H9 (cell line): Measurements from ENCODE around the gene KIF26B. TPM values are rescaled to one million over a fixed set of nuclear protein-coding genes. Genes with fewer than 3 reads are reported as not detected.

Experiments used
- DNase-seq: peaks from one replicate; pipeline ENCODE4 v3.0.0-alpha.2; 2017
- H2AFZ ChIP-seq: one replicate; pipeline ENCODE4 v1.6.1; 2013; ENCODE audit warnings: mild to moderate bottlenecking, low read length, control low read depth, moderate library complexity
- H2AK5ac ChIP-seq: 2 replicates; pipeline ENCODE4 v1.6.1; 2013; ENCODE audit warnings: low read length, control low read depth, mixed read lengths; ENCODE audit not compliant: insufficient read length
- H2BK120ac ChIP-seq: one replicate; pipeline ENCODE4 v1.6.1; 2013; ENCODE audit warnings: low read depth, mild to moderate bottlenecking, low read length, control low read depth, inconsistent platforms; ENCODE audit not compliant: poor library complexity, severe bottlenecking
- H2BK12ac ChIP-seq: 2 replicates; pipeline ENCODE4 v1.6.1; 2013; ENCODE audit warnings: low read length, control low read depth, mixed read lengths, low read depth; ENCODE audit not compliant: insufficient read length
- H2BK15ac ChIP-seq: 2 replicates; pipeline ENCODE4 v1.6.1; 2013; ENCODE audit warnings: low read depth, low read length, control low read depth
- H2BK20ac ChIP-seq: one replicate; pipeline ENCODE4 v1.6.1; 2013; ENCODE audit warnings: low read depth, mild to moderate bottlenecking, low read length, control low read depth, inconsistent platforms; ENCODE audit not compliant: poor library complexity, severe bottlenecking
- H2BK5ac ChIP-seq: 2 replicates; pipeline ENCODE4 v1.6.1; 2013; ENCODE audit warnings: low read length, control low read depth, mixed read lengths; ENCODE audit not compliant: insufficient read length
- H3K14ac ChIP-seq: 2 replicates; pipeline ENCODE4 v1.6.1; 2013; ENCODE audit warnings: low read length, control low read depth; ENCODE audit not compliant: insufficient read depth
- H3K18ac ChIP-seq: 2 replicates; pipeline ENCODE4 v1.6.1; 2013; ENCODE audit warnings: low read depth, mild to moderate bottlenecking, mixed read lengths, low read length, control low read depth; ENCODE audit not compliant: insufficient read length
- H3K23ac ChIP-seq: 2 replicates; pipeline ENCODE4 v1.6.1; 2013; ENCODE audit warnings: low read length, control low read depth, mixed read lengths, low read depth; ENCODE audit not compliant: insufficient read length
- H3K23me2 ChIP-seq: 2 replicates; pipeline ENCODE4 v1.6.1; 2013; ENCODE audit warnings: low read depth, mild to moderate bottlenecking, mixed read lengths, low read length, control low read depth; ENCODE audit not compliant: insufficient read length, poor library complexity, severe bottlenecking
- H3K27ac ChIP-seq: 2 replicates; pipeline ENCODE4 v1.5.1; 2013; ENCODE audit warnings: low read length, control low read depth, mixed read lengths, low read depth; ENCODE audit not compliant: insufficient read length
- H3K27me3 ChIP-seq: 2 replicates; pipeline ENCODE4 v1.6.1; 2013; ENCODE audit warnings: low read length, control low read depth, inconsistent platforms; ENCODE audit not compliant: insufficient read depth
- H3K4ac ChIP-seq: 2 replicates; pipeline ENCODE4 v1.6.1; 2013; ENCODE audit warnings: low read depth, mild to moderate bottlenecking, control low read depth, inconsistent platforms, low read length, moderate library complexity
- H3K4me1 ChIP-seq: 2 replicates; pipeline ENCODE4 v1.6.1; 2013; ENCODE audit warnings: low read length, control low read depth, inconsistent platforms; ENCODE audit not compliant: insufficient read depth
- H3K4me2 ChIP-seq: 2 replicates; pipeline ENCODE4 v1.6.1; 2013; ENCODE audit warnings: low read length, control low read depth, mixed read lengths; ENCODE audit not compliant: insufficient read length, insufficient read depth
- H3K56ac ChIP-seq: 2 replicates; pipeline ENCODE4 v1.6.1; 2013; ENCODE audit warnings: low read depth, mild to moderate bottlenecking, mixed read lengths, low read length, control low read depth; ENCODE audit not compliant: insufficient read length
- H3K79me1 ChIP-seq: 2 replicates; pipeline ENCODE4 v1.6.1; 2013; ENCODE audit warnings: low read depth, mild to moderate bottlenecking, moderate library complexity, low read length, control low read depth, inconsistent platforms; ENCODE audit not compliant: insufficient read depth, poor library complexity, severe bottlenecking
- H3K79me2 ChIP-seq: 2 replicates; pipeline ENCODE4 v1.6.1; 2013; ENCODE audit warnings: low read length, control low read depth, inconsistent platforms; ENCODE audit not compliant: insufficient read depth
- H3K9ac ChIP-seq: 2 replicates; pipeline ENCODE4 v1.6.1; 2013; ENCODE audit warnings: low read length, control low read depth, mixed read lengths; ENCODE audit not compliant: insufficient read length; ENCODE audit errors: extremely low read depth
- H3K9me3 ChIP-seq: one replicate; pipeline ENCODE4 v1.6.1; 2013; ENCODE audit warnings: low read depth, low read length, inconsistent platforms; ENCODE audit not compliant: control insufficient read depth
- H3T11ph ChIP-seq: one replicate; pipeline ENCODE4 v1.6.1; 2013; ENCODE audit warnings: mild to moderate bottlenecking, low read length, control low read depth, inconsistent platforms
- H4K20me1 ChIP-seq: one replicate; pipeline ENCODE4 v1.6.1; 2013; ENCODE audit not compliant: control insufficient read depth, insufficient read length, insufficient read depth
- H4K5ac ChIP-seq: 2 replicates; pipeline ENCODE4 v1.6.1; 2013; ENCODE audit warnings: low read depth, mild to moderate bottlenecking, mixed read lengths, low read length, control low read depth; ENCODE audit not compliant: insufficient read length
- H4K8ac ChIP-seq: replicated peaks from 2 replicates; pipeline ENCODE4 v1.6.1; 2013; ENCODE audit warnings: low read length, control low read depth, mixed read lengths, low read depth; ENCODE audit not compliant: insufficient read length
- H4K91ac ChIP-seq: 2 replicates; pipeline ENCODE4 v1.6.1; 2013; ENCODE audit warnings: low read depth, mild to moderate bottlenecking, moderate library complexity, mixed read lengths, low read length, control low read depth; ENCODE audit not compliant: insufficient read length
- H3K27ac Mint-ChIP-seq, 3 experiments: 2 replicates in 2 of 3; 3 replicates in 1 of 3; pipeline ENCODE4 v1.8.0; 2020 to 2021; ENCODE audit warnings: mixed read lengths in 3 of 3, mild to moderate bottlenecking in 1 of 3, moderate library complexity in 1 of 3
- H3K27me3 Mint-ChIP-seq: 2 replicates; pipeline ENCODE4 v1.8.0; 2021; ENCODE audit warnings: low read depth, mild to moderate bottlenecking, moderate library complexity, mixed read lengths
- H3K36me3 Mint-ChIP-seq, 3 experiments: 2 replicates in 2 of 3; 3 replicates in 1 of 3; pipeline ENCODE4 v1.8.0; 2020 to 2021; ENCODE audit warnings: low read depth in 3 of 3, mixed read lengths in 3 of 3; ENCODE audit not compliant: insufficient read depth in 1 of 3
- H3K4me1 Mint-ChIP-seq, 2 experiments: 2 replicates each; pipeline ENCODE4 v1.8.0; 2020; ENCODE audit warnings: mixed read lengths in 2 of 2
- H3K4me3 Mint-ChIP-seq, 2 experiments: 2 replicates in 1 of 2; 3 replicates in 1 of 2; pipeline ENCODE4 v1.8.0; 2020 to 2021; ENCODE audit warnings: mild to moderate bottlenecking in 2 of 2, mixed read lengths in 2 of 2, moderate library complexity in 1 of 2
- H3K9me3 Mint-ChIP-seq, 2 experiments: 2 replicates in 1 of 2; 3 replicates in 1 of 2; pipeline ENCODE4 v1.8.0; 2020; ENCODE audit warnings: mild to moderate bottlenecking in 2 of 2, mixed read lengths in 2 of 2, moderate library complexity in 1 of 2
- CTCF ChIP-seq: fragments of 200-600 bp; sonication (generic); conservative IDR thresholded peaks from 3 replicates; pipeline ENCODE4 v1.8.0; 2021; ENCODE audit warnings: antibody characterized with exemption, mild to moderate bottlenecking
- WGBS: extraction: QIAGEN DNeasy Blood & Tissue Kit; methylation state at CpG from one replicate; pipeline ENCODE4 v1.1.7; 2013; ENCODE audit warnings: missing lambda C conversion rate, low lambda C conversion rate, mixed read lengths; ENCODE audit not compliant: insufficient read length; ENCODE audit errors: extremely low coverage; 5-methylcytosine and 5-hydroxymethylcytosine counted together
- total RNA-seq: library from RNA; stranded (reverse); gene quantifications from 2 replicates; pipeline ENCODE4 v1.2.1, GENCODE V29; 2021

The KIF26B gene
- total RNA-seq, 1 experiment from 2014 or later = 0.13 TPM

- no peak overlapping the region for H3K4me3 Mint-ChIP-seq
- WGBS = no CpG with 5 or more reads among the region's 7 CpGs
- H3K4me1 Mint-ChIP-seq = peaks cover 0 to 5% of the 10 kb centered on the region in 2 experiments; a peak in 2 of 4 replicates
- H3K23me2 ChIP-seq = no peaks in the 10 kb centered on the region
- H3T11ph ChIP-seq = no peak overlapping the region
- no peak overlapping the region for H2BK120ac ChIP-seq
- H3K9me3 Mint-ChIP-seq = no peaks in the 10 kb centered on the region
- H3K79me2 ChIP-seq = no peaks in the 10 kb centered on the region
- no peak overlapping the region for H3K27ac Mint-ChIP-seq
- no peaks in the 10 kb centered on the region for H4K20me1 ChIP-seq
- no peaks in the 10 kb centered on the region for H3K9me3 ChIP-seq
- no peak overlapping the region for H3K23ac ChIP-seq
- peaks cover 3% of the 10 kb centered on the region; the same call in 1 of the 2 replicates for H3K27me3 Mint-ChIP-seq
- no peak overlapping the region for H3K56ac ChIP-seq
- H2AFZ ChIP-seq = no peak overlapping the region
- no peak overlapping the region for H3K4me2 ChIP-seq
- H3K18ac ChIP-seq = no peak overlapping the region
- H3K27ac ChIP-seq = no peak overlapping the region
- TF ChIP-seq CTCF = no peak
- H4K5ac ChIP-seq = no peak overlapping the region
- H2AK5ac ChIP-seq = no peak overlapping the region
- H3K4me1 ChIP-seq = no peaks in the 10 kb centered on the region
- H2BK15ac ChIP-seq = no peak overlapping the region
- no peak overlapping the region for H3K9ac ChIP-seq
- H4K8ac ChIP-seq = no peak overlapping the region
- H2BK12ac ChIP-seq = no peak overlapping the region
- no peak overlapping the region for H2BK5ac ChIP-seq
- no peaks in the 10 kb centered on the region for H3K79me1 ChIP-seq
- no peak overlapping the region for H2BK20ac ChIP-seq
- H3K27me3 ChIP-seq = no peaks in the 10 kb centered on the region
- no peak for DNase-seq
- no peak overlapping the region for H3K4ac ChIP-seq
- H3K36me3 Mint-ChIP-seq = no peaks in the 10 kb centered on the region; a peak in 1 of 7 replicates
- no peak overlapping the region for H3K14ac ChIP-seq
- H4K91ac ChIP-seq = no peak overlapping the region
Observed at GRCh38 chr1:245582026-245582425, 427.2 kb downstream of the KIF26B start.
